Measurements from ENCODE around the gene XRCC1.

The XRCC1 gene

DNA sequence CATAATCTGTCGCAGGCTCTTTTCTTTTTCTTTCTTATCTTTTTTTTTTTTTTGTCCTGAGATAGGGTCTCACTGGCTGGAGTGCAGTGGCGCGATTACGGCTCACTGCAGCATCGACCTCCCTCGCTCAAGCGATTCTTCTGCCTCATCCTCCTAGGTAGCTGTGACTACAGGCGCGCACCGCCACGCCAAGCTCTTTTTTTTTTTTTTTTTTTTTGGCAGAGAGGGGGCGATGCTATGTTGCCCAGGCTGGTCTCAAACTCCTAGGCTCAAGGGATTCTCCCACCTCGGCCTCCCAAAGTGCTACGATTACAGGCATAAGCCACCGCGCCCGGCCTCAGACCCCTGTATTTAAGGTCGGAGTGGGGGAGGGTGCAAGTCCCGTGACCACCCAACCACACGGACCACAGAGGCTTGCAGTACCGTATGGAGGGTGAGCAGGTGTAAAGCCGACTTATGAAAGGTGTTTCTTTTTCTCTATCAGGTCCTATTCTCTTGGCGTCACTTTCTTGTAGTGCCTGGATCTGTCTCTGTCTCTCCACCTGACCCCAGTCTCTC, 72.8 kb downstream of the XRCC1 start:
- H3K4me3 ChIP-seq (ENCODE audit: insufficient read length, low read depth): peak overlapping the region; percentile 25
- H3K9ac ChIP-seq (ENCODE audit: insufficient read length, low read depth): no peak overlapping the region
- peaks cover 7% of the 10 kb centered on the region for H3K36me3 ChIP-seq (ENCODE audit: insufficient read depth, insufficient read length, low read length)
- peaks cover 24% of the 10 kb centered on the region for H3K27me3 ChIP-seq (ENCODE audit: insufficient read depth, insufficient read length)
- no peak for TF ChIP-seq ZNF274 (IDR thresholded peaks at IDR 0.05; ENCODE audit: low read depth, low read length)
- no peak for TF ChIP-seq SUZ12 (IDR thresholded peaks at IDR 0.05; ENCODE audit: extremely low read depth, insufficient read depth, insufficient read length)
- no peak for TF ChIP-seq YY1 (IDR thresholded peaks at IDR 0.05; ENCODE audit: insufficient read depth, insufficient read length)
- peaks cover 5% of the 10 kb centered on the region for H3K4me1 ChIP-seq (ENCODE audit: insufficient read depth, insufficient read length)
- DNase-seq (ENCODE audit: low read depth, low spot score): no peak
- H3K9me3 ChIP-seq (ENCODE audit: insufficient read depth, low read length): no peaks in the 10 kb centered on the region

DNA sequence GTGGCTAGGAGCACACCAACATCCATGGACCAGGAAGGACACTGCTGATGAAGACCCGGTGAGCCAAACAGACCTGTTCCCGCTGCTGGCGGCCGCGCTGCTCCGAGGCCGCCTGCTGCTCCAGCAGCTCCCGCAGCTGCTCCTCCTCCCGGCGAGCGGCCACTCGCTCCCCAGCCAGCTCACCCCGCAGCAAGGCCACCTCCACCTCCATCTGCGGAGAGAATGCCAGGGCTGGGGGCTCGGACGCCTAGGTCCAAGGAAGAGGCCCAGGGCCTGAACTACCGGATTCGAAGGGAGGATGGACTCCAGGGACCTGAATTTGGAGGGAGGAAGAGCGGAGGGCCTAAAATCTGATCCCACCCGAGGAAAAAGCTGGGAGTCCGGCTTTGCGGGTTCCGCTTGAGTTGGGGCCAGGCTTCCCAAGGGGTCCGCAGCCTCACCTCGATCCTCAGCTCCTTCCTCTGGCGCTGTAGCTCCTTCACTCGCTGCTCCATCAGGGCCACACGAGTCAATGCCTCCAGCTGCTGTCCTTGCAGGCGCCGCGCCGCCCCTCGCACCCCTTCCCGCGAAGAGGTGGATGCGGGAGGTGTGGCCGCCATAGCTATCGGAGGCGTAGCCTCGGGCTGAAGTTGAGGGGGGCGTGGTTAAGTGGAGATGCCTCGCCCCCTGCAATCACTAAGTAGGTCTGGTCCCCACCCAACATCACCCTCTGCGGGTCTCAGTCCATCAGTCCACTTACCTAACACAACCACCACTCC, 73.5 kb downstream of the XRCC1 start:
- Histone ChIP-seq H3K4me1 (ENCODE audit: insufficient read depth, insufficient read length) (peaks cover 5% of the 10 kb centered on the region), H3K36me3 (ENCODE audit: insufficient read depth, insufficient read length, low read length) (peaks cover 12% of the 10 kb centered on the region)
- TF ChIP-seq SUZ12 (IDR thresholded peaks at IDR 0.05; ENCODE audit: extremely low read depth, insufficient read depth, insufficient read length) (no peak), ZNF274 (IDR thresholded peaks at IDR 0.05; ENCODE audit: low read depth, low read length) (no peak), YY1 (IDR thresholded peaks at IDR 0.05; ENCODE audit: insufficient read depth, insufficient read length) (no peak)

DNA sequence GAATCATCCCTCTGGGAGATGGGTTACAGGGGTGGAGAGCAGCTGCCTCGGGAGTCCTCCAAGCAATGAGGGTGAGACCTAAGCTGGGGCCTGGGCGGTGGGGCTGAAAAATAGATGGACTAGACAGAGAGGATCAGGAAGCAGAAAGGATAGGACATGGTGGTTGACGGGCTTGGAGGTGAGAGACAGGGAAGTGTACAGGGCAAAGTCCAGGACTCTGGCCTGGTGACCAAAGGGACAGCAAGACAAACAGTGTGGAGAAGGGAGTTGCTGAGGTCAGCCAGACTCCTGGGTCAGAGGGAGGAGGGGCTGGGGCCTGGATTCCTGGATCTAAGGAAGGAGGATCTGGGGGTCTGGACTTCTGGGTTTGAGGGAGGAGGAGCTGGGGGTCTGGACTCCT, 76.3 kb downstream of the XRCC1 start:
- Histone ChIP-seq H3K36me3 (ENCODE audit: insufficient read depth, insufficient read length, low read length) (peaks cover 23% of the 10 kb centered on the region), H3K9me3 (ENCODE audit: insufficient read depth, low read length) (no peaks in the 10 kb centered on the region)

More for the DNA sequence above, 73.5 kb downstream of the XRCC1 start:
- no peak for DNase-seq (ENCODE audit: low read depth, low spot score)
- H3K9me3 ChIP-seq (ENCODE audit: insufficient read depth, low read length): no peaks in the 10 kb centered on the region
- peaks cover 24% of the 10 kb centered on the region for H3K27me3 ChIP-seq (ENCODE audit: insufficient read depth, insufficient read length)
- peak overlapping the region; percentile 25 for H3K4me3 ChIP-seq (ENCODE audit: insufficient read length, low read depth)
- peak overlapping the region; percentile 1 for H3K9ac ChIP-seq (ENCODE audit: insufficient read length, low read depth)

DNA sequence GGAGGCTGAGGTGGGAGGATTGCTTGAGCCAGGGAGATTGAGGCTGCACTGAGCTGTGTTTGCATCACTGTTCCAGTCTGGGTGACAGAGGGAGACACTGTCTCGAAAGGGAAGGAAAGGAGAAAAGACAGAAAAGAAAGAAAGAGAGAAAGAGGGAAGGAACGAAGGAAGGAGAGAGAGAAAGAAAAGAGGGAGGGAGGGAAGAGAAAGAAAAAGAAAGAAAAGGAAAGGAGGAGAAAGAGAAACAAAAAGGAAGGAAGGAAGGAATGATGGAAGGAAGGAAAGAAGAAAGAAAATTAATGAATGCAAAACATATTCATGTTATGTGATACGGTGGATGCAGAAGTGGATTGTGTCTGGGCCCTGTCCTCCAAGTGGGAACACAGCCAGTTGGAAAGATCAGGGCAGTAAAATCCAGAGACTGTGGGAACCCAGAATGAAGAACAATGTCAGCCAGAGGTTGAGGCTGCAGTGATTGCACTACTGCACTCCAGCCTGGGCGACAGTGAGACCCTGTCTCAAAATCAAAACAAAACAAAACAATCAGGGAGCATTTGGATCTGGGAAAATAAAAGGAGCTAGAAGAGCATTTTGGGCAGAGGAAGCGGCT, 77.0 kb downstream of the XRCC1 start:
- Histone ChIP-seq H3K36me3 (ENCODE audit: insufficient read depth, insufficient read length, low read length) (peaks cover 23% of the 10 kb centered on the region), H3K9ac (ENCODE audit: insufficient read length, low read depth) (no peak overlapping the region), H3K4me3 (ENCODE audit: insufficient read length, low read depth) (no peak overlapping the region), H3K27me3 (ENCODE audit: insufficient read depth, insufficient read length) (peaks cover 9% of the 10 kb centered on the region), H3K9me3 (ENCODE audit: insufficient read depth, low read length) (no peaks in the 10 kb centered on the region), H3K4me1 (ENCODE audit: insufficient read depth, insufficient read length) (peaks cover 5% of the 10 kb centered on the region)
- TF ChIP-seq SUZ12 (IDR thresholded peaks at IDR 0.05; ENCODE audit: extremely low read depth, insufficient read depth, insufficient read length): no peak
- TF ChIP-seq YY1 (IDR thresholded peaks at IDR 0.05; ENCODE audit: insufficient read depth, insufficient read length): no peak
- TF ChIP-seq ZNF274 (IDR thresholded peaks at IDR 0.05; ENCODE audit: low read depth, low read length): no peak
- no peak for DNase-seq (ENCODE audit: low read depth, low spot score)

More for the DNA sequence above, 76.3 kb downstream of the XRCC1 start:
- no peak for DNase-seq (ENCODE audit: low read depth, low spot score)
- Histone ChIP-seq H3K9ac (ENCODE audit: insufficient read length, low read depth) (no peak overlapping the region), H3K27me3 (ENCODE audit: insufficient read depth, insufficient read length) (peaks cover 15% of the 10 kb centered on the region), H3K4me3 (ENCODE audit: insufficient read length, low read depth) (no peak overlapping the region), H3K4me1 (ENCODE audit: insufficient read depth, insufficient read length) (peaks cover 5% of the 10 kb centered on the region)
- TF ChIP-seq YY1 (IDR thresholded peaks at IDR 0.05; ENCODE audit: insufficient read depth, insufficient read length) (no peak), SUZ12 (IDR thresholded peaks at IDR 0.05; ENCODE audit: extremely low read depth, insufficient read depth, insufficient read length) (no peak), ZNF274 (IDR thresholded peaks at IDR 0.05; ENCODE audit: low read depth, low read length) (no peak)

DNA sequence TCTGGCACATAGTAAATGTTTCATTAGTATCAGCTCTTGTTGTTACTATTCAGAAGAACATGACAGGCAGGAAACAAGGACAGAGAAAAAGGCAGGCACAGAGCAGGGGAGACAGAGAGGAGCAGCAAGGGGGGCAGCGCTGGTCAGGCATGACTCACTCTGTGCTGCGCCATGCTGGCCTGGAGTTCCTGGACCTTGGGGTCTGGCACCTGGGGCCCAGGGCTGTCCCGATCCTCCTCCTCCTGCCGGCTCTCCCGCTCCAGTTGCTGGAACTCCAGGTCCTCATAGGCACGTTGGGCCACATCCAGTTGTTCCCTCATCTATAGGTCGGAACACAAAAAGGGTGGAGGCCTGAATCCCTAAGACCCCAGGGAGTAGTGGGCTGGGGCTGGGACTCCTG, 78.4 kb downstream of the XRCC1 start:
- TF ChIP-seq ZNF274 (IDR thresholded peaks at IDR 0.05; ENCODE audit: low read depth, low read length) (no peak), YY1 (IDR thresholded peaks at IDR 0.05; ENCODE audit: insufficient read depth, insufficient read length) (no peak), SUZ12 (IDR thresholded peaks at IDR 0.05; ENCODE audit: extremely low read depth, insufficient read depth, insufficient read length) (no peak)
- no peak for DNase-seq (ENCODE audit: low read depth, low spot score)
- Histone ChIP-seq H3K9me3 (ENCODE audit: insufficient read depth, low read length) (no peaks in the 10 kb centered on the region), H3K4me1 (ENCODE audit: insufficient read depth, insufficient read length) (no peaks in the 10 kb centered on the region), H3K27me3 (ENCODE audit: insufficient read depth, insufficient read length) (no peaks in the 10 kb centered on the region), H3K4me3 (ENCODE audit: insufficient read length, low read depth) (no peak overlapping the region), H3K36me3 (ENCODE audit: insufficient read depth, insufficient read length, low read length) (peaks cover 21% of the 10 kb centered on the region), H3K9ac (ENCODE audit: insufficient read length, low read depth) (no peak overlapping the region)

DNA sequence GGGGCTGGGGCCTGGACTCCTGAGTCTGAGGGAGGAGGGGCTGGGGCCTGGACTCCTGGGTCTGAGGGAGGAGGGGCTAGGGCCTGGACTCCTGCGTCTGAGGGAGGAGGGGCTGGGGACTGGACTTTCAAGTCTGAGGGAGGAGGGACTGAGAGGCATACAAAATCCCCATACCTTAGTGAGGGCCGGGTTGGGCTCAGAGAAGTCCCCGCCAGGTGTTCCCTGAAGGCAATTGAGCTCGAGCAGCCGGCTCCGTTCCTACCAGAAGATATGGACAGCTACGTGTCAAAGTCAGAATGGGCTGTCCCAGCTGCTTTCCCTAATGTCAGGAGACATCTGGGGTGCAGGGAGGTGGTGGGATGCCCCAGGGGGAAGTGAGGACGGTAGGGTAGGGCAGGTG, 80.2 kb downstream of the XRCC1 start:
- no peak for TF ChIP-seq SUZ12 (IDR thresholded peaks at IDR 0.05; ENCODE audit: extremely low read depth, insufficient read depth, insufficient read length)
- TF ChIP-seq ZNF274 (IDR thresholded peaks at IDR 0.05; ENCODE audit: low read depth, low read length): no peak
- TF ChIP-seq YY1 (IDR thresholded peaks at IDR 0.05; ENCODE audit: insufficient read depth, insufficient read length): no peak
- Histone ChIP-seq H3K4me3 (ENCODE audit: insufficient read length, low read depth) (no peak overlapping the region), H3K27me3 (ENCODE audit: insufficient read depth, insufficient read length) (no peaks in the 10 kb centered on the region), H3K36me3 (ENCODE audit: insufficient read depth, insufficient read length, low read length) (peaks cover 24% of the 10 kb centered on the region), H3K9ac (ENCODE audit: insufficient read length, low read depth) (no peak overlapping the region), H3K4me1 (ENCODE audit: insufficient read depth, insufficient read length) (no peaks in the 10 kb centered on the region), H3K9me3 (ENCODE audit: insufficient read depth, low read length) (no peaks in the 10 kb centered on the region)
- no peak for DNase-seq (ENCODE audit: low read depth, low spot score)

Measured in NT2/D1 (cell line).